Liver (tissue), 9 donors: Measurements from ENCODE around the gene E2F4. TPM values are rescaled to one million over a fixed set of nuclear protein-coding genes. Genes with fewer than 3 reads are reported as not detected.

ENCODE experiments used
- DNase-seq: peaks from one replicate; pipeline ENCODE4 v3.0.0-alpha.2; 2017; ENCODE audit warnings: low spot score
- H3K27ac ChIP-seq, 2 donors: one replicate each; pipeline ENCODE4 v1.7.0; 2013; ENCODE audit warnings: inconsistent platforms in 2 of 2, low read length in 2 of 2, control low read depth in 1 of 2, low read depth in 1 of 2, mild to moderate bottlenecking in 1 of 2
- H3K27me3 ChIP-seq, 4 donors: one replicate each; pipeline versions ENCODE4 v1.6.1 to v1.7.0; 2013; ENCODE audit warnings: low read length in 3 of 4, inconsistent platforms in 1 of 4, mild to moderate bottlenecking in 1 of 4, moderate library complexity in 1 of 4; ENCODE audit not compliant: control insufficient read depth in 4 of 4, insufficient read depth in 4 of 4
- H3K36me3 ChIP-seq, 4 donors: one replicate each; pipeline versions ENCODE4 v1.6.1 to v1.7.0; 2013; ENCODE audit warnings: low read length in 3 of 4, mild to moderate bottlenecking in 3 of 4, low read depth in 1 of 4, moderate library complexity in 1 of 4; ENCODE audit not compliant: control insufficient read depth in 4 of 4, insufficient read depth in 3 of 4
- H3K4me1 ChIP-seq, 4 donors: one replicate each; pipeline versions ENCODE4 v1.6.1 to v1.7.0; 2013; ENCODE audit warnings: low read length in 3 of 4, mild to moderate bottlenecking in 3 of 4, moderate library complexity in 1 of 4; ENCODE audit not compliant: control insufficient read depth in 4 of 4, insufficient read depth in 4 of 4
- H3K4me3 ChIP-seq, 3 donors: one replicate each; pipeline versions ENCODE4 v1.6.1 to v1.7.0; 2013; ENCODE audit warnings: low read length in 3 of 3, control low read depth in 1 of 3, low read depth in 1 of 3, mild to moderate bottlenecking in 1 of 3
- H3K9ac ChIP-seq, 2 donors: one replicate each; pipeline ENCODE4 v1.7.0; 2013; ENCODE audit warnings: low read length in 2 of 2, mild to moderate bottlenecking in 2 of 2, moderate library complexity in 2 of 2, control low read depth in 1 of 2, low read depth in 1 of 2
- H3K9me3 ChIP-seq, 4 donors: one replicate each; pipeline versions ENCODE4 v1.6.1 to v1.7.0; 2013; ENCODE audit warnings: low read length in 3 of 4; ENCODE audit not compliant: control insufficient read depth in 4 of 4
- ATF3 ChIP-seq: IDR thresholded peaks from 2 replicates; pipeline ENCODE4 v1.6.1; 2016; ENCODE audit warnings: antibody characterized with exemption
- CTCF ChIP-seq: fragments of 150-350 bp; IDR thresholded peaks from 2 replicates; pipeline ENCODE4 v1.5.1; 2017; ENCODE audit warnings: improper control_type of control experiment, low read depth, low read length; ENCODE audit not compliant: missing input control
- EGR1 ChIP-seq, 2 donors: IDR thresholded peaks; 2 replicates each; pipeline ENCODE4 v1.6.1; 2016 to 2018; ENCODE audit warnings: antibody characterized with exemption in 2 of 2, low read depth in 2 of 2
- FOXA1 ChIP-seq: IDR thresholded peaks from 2 replicates; pipeline ENCODE4 v1.6.1; 2016; ENCODE audit warnings: antibody characterized with exemption
- FOXA2 ChIP-seq: IDR thresholded peaks from 2 replicates; pipeline ENCODE4 v1.6.1; 2016; ENCODE audit warnings: antibody characterized with exemption
- GABPA ChIP-seq, 2 donors: IDR thresholded peaks in 1 of 2; conservative IDR thresholded peaks in 1 of 2; 2 replicates each; pipeline ENCODE4 v1.6.1; 2016; ENCODE audit warnings: antibody characterized with exemption in 2 of 2, mild to moderate bottlenecking in 1 of 2, moderate library complexity in 1 of 2
- HNF4A ChIP-seq, 2 donors: conservative IDR thresholded peaks; 2 replicates each; pipeline ENCODE4 v1.6.1; 2016; ENCODE audit warnings: antibody characterized with exemption in 2 of 2, mild to moderate bottlenecking in 2 of 2
- HNF4G ChIP-seq: IDR thresholded peaks from 2 replicates; pipeline ENCODE4 v1.6.1; 2016; ENCODE audit warnings: antibody characterized with exemption
- JUND ChIP-seq, 2 donors: IDR thresholded peaks; 2 replicates each; pipeline ENCODE4 v1.6.1; 2016; ENCODE audit warnings: antibody characterized with exemption in 2 of 2
- MAX ChIP-seq: IDR thresholded peaks from 2 replicates; pipeline ENCODE4 v1.6.1; 2016; ENCODE audit warnings: antibody characterized with exemption
- NR2F2 ChIP-seq: IDR thresholded peaks from 2 replicates; pipeline ENCODE4 v1.6.1; 2016; ENCODE audit warnings: antibody characterized with exemption
- RAD21 ChIP-seq, 2 donors: IDR thresholded peaks; 2 replicates each; pipeline ENCODE4 v1.6.1; 2016; ENCODE audit warnings: antibody characterized with exemption in 2 of 2, mild to moderate bottlenecking in 2 of 2
- REST ChIP-seq: IDR thresholded peaks from 2 replicates; pipeline ENCODE4 v1.6.1; 2016; ENCODE audit warnings: antibody characterized with exemption, mild to moderate bottlenecking
- RXRA ChIP-seq, 2 donors: IDR thresholded peaks; 2 replicates each; pipeline ENCODE4 v1.6.1; 2017 to 2018; ENCODE audit warnings: antibody characterized with exemption in 2 of 2, mild to moderate bottlenecking in 1 of 2
- SP1 ChIP-seq: IDR thresholded peaks from 2 replicates; pipeline ENCODE4 v1.6.1; 2018; ENCODE audit warnings: antibody characterized with exemption, mild to moderate bottlenecking
- TAF1 ChIP-seq: conservative IDR thresholded peaks from 2 replicates; pipeline ENCODE4 v1.6.1; 2016; ENCODE audit warnings: antibody characterized with exemption, mild to moderate bottlenecking
- YY1 ChIP-seq: IDR thresholded peaks from 2 replicates; pipeline ENCODE4 v1.6.1; 2016; ENCODE audit warnings: antibody characterized with exemption, mild to moderate bottlenecking
- ZBTB33 ChIP-seq: IDR thresholded peaks from 2 replicates; pipeline ENCODE4 v1.6.1; 2016; ENCODE audit warnings: antibody characterized with exemption
- WGBS: extraction: QIAGEN DNeasy Blood & Tissue Kit; methylation state at CpG from one replicate; pipeline ENCODE4 v1.1.7; 2013; 5-methylcytosine and 5-hydroxymethylcytosine counted together
- polyA plus RNA-seq, 2 donors: library from polyadenylated mRNA; stranded (reverse) in 1 of 2; unstranded in 1 of 2; fragments of 200-250 nt in 1 of 2; fragments of >200 nt in 1 of 2; fragmentation: Nextera tagmentation in 1 of 2; extraction: Ambion mirVana in 1 of 2; gene quantifications; one replicate each; pipeline versions ENCODE4 v1.2.1 to v1.2.3, GENCODE V29; 2013 to 2015
- total RNA-seq, 2 donors: library from RNA; depleted of rRNA; stranded (reverse); fragments of >200 nt; gene quantifications; one replicate each; pipeline ENCODE4 v1.2.3, GENCODE V29; 2014
- donor health status: healthy.
- donor health status: healthy.
- donor health status: healthy.
- donor health status: healthy.
- donor health status: healthy.

Gene E2F4
- total and polyA plus RNA-seq, 4 donors = 18.1 to 107 (median 30.0) TPM

GRCh38 chr16:67238806-67239470 lies 47.0 kb downstream of the E2F4 start:
- TF ChIP-seq GABPA (IDR thresholded peaks at IDR 0.05 in 1 of 2, conservative IDR thresholded peaks at IDR 0.05 in 1 of 2) (no peak), JUND (IDR thresholded peaks at IDR 0.05) (no peak), TAF1 (no peak), ATF3 (no peak), HNF4A (conservative IDR thresholded peaks at IDR 0.05) (no peak), MAX (no peak), REST (no peak), YY1 (no peak), RXRA (IDR thresholded peaks at IDR 0.05) (no peak), EGR1 (IDR thresholded peaks at IDR 0.05; ENCODE audit: low read depth in 2 of 2) (no peak), SP1 (no peak), NR2F2 (no peak), CTCF (no peak), ZBTB33 (no peak), FOXA1 (no peak), HNF4G (no peak), FOXA2 (no peak), RAD21 (IDR thresholded peaks at IDR 0.05) (no peak)
- Histone ChIP-seq H3K9me3 (no peaks in the 10 kb centered on the region), H3K27ac (no peak overlapping the region), H3K36me3 (peaks cover 0 to 16% (median 2%) of the 10 kb centered on the region in 4 donors), H3K4me1 (peaks cover 0 to 11% (median 4%) of the 10 kb centered on the region in 4 donors), H3K9ac (no peak overlapping the region), H3K4me3 (no peak overlapping the region), H3K27me3 (no peaks in the 10 kb centered on the region)
- no peak for DNase-seq
- 92% methylated on average over 9 of the region's 9 CpGs for WGBS
